Measurements from ENCODE around the gene HFM1.
"Not testable (repeated sequence)": the region's sequence is repeated elsewhere in the genome, so short reads cannot be mapped to it uniquely, and the experiment has no call there.

The HFM1 gene

DNA sequence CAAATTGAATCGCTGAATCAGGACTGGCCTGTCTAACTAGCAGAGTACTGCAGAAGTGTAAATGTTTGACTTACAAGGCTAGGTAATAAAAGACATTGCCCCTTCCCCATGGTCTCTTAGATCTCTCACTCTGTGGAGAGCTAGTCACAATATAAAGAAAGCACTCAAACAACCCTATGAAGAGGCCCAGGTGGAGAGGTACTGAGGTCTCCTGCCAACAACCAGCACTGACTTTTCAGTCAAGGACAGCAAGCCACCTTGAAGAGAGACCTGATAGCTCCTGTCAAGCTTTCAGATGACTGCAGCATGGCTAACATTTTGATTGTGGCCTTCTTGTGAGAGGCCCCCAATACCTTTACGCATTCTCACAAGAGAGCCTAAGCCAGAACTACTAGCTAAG is 18.5 kb downstream of the HFM1 start:
- Histone ChIP-seq H3K27me3 (ENCODE audit: insufficient read depth, low read length, poor library complexity) (no peaks in the 10 kb centered on the region), H3K36me3 (ENCODE audit: control insufficient read depth, insufficient read depth, low read length) (no peaks in the 10 kb centered on the region), H4K5ac (ENCODE audit: low read length) (no peak overlapping the region), H2AK5ac (ENCODE audit: low read length) (no peak overlapping the region), H3K4me2 (ENCODE audit: low read length) (no peak overlapping the region), H3K4me1 (ENCODE audit: control insufficient read depth, low read depth, low read length) (no peaks in the 10 kb centered on the region), H3K23ac (ENCODE audit: low read length) (no peak overlapping the region), H3K18ac (ENCODE audit: low read length) (no peak overlapping the region), H3K79me1 (ENCODE audit: low read length) (no peaks in the 10 kb centered on the region), H2BK5ac (ENCODE audit: low read length) (no peak overlapping the region), H3K56ac (ENCODE audit: low read length) (no peak overlapping the region), H3K79me2 (ENCODE audit: control insufficient read depth, insufficient read depth, low read length) (no peaks in the 10 kb centered on the region), H2BK120ac (ENCODE audit: low read depth, low read length) (no peak overlapping the region), H3K27ac (ENCODE audit: low read depth, low read length) (no peak overlapping the region), H3K4ac (ENCODE audit: low read depth, low read length) (no peak overlapping the region), H4K8ac (ENCODE audit: low read depth, low read length) (no peak overlapping the region), H2BK15ac (replicated peaks; ENCODE audit: low read depth) (no peak overlapping the region), H3K9ac (ENCODE audit: low read length) (no peak overlapping the region), H3K4me3 (ENCODE audit: low read length) (no peak overlapping the region)
- no peak for DNase-seq
- no CpG with 5 or more reads among the region's 2 CpGs for WGBS (ENCODE audit: extremely low coverage, insufficient coverage, low lambda C conversion rate)

DNA sequence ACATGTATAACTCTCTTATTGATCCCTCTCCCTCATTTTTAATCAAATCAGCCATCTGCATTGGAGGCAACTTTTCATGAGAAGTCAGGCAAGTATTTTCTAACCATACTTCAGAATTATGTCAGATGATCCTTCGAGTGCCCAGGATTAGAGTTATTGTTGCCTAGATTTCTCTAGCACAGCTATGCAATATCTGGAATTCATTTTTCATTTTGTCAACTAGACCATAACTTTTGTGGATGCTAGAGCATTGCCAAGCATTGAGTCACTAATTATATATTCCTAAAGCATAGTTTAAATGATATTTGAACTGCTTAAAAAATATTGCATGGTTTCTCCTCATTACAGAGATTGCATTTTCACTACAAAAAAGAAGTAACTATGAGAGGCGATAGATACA is 21.2 kb downstream of the HFM1 start:
- Histone ChIP-seq H2AK5ac (ENCODE audit: low read length) (no peak overlapping the region), H3K9ac (ENCODE audit: low read length) (no peak overlapping the region), H3K27ac (ENCODE audit: low read depth, low read length) (no peak overlapping the region), H3K23ac (ENCODE audit: low read length) (no peak overlapping the region), H3K36me3 (ENCODE audit: control insufficient read depth, insufficient read depth, low read length) (no peaks in the 10 kb centered on the region), H4K8ac (ENCODE audit: low read depth, low read length) (no peak overlapping the region), H2BK120ac (ENCODE audit: low read depth, low read length) (no peak overlapping the region), H3K79me1 (ENCODE audit: low read length) (no peaks in the 10 kb centered on the region), H3K18ac (ENCODE audit: low read length) (no peak overlapping the region), H2BK5ac (ENCODE audit: low read length) (no peak overlapping the region), H3K27me3 (ENCODE audit: insufficient read depth, low read length, poor library complexity) (no peaks in the 10 kb centered on the region), H2BK15ac (replicated peaks; ENCODE audit: low read depth) (no peak overlapping the region), H3K79me2 (ENCODE audit: control insufficient read depth, insufficient read depth, low read length) (no peaks in the 10 kb centered on the region), H3K4me2 (ENCODE audit: low read length) (no peak overlapping the region), H3K4ac (ENCODE audit: low read depth, low read length) (no peak overlapping the region), H3K56ac (ENCODE audit: low read length) (no peak overlapping the region), H4K5ac (ENCODE audit: low read length) (no peak overlapping the region), H3K4me3 (ENCODE audit: low read length) (no peak overlapping the region), H3K4me1 (ENCODE audit: control insufficient read depth, low read depth, low read length) (no peaks in the 10 kb centered on the region)
- no peak for DNase-seq
- no CpG with 5 or more reads among the region's 2 CpGs for WGBS (ENCODE audit: extremely low coverage, insufficient coverage, low lambda C conversion rate)

DNA sequence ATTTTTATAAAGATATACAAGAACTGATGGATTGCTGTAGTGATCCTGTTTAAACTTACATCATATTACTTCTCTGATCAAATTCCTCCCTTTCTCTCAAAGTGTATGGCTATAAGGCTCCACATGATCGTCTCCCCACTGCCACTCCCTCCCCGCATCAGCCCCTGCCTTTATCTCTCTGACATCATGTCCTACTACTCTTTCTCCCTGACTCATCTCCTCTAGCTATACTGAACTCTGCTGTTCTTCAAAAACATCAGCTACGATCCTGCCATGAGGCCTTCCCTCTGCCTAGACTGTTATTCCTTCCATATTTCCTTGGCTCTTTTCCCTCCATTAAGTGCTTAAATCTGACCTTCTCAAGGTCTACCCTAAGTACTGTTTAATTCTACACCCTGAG is 22.8 kb downstream of the HFM1 start:
- H2BK5ac ChIP-seq (ENCODE audit: low read length): no peak overlapping the region
- H2BK15ac ChIP-seq (replicated peaks; ENCODE audit: low read depth): no peak overlapping the region
- DNase-seq: no peak
- H2BK120ac ChIP-seq (ENCODE audit: low read depth, low read length): no peak overlapping the region
- H3K27me3 ChIP-seq (ENCODE audit: insufficient read depth, low read length, poor library complexity): no peaks in the 10 kb centered on the region
- no CpG with 5 or more reads among the region's 3 CpGs for WGBS (ENCODE audit: extremely low coverage, insufficient coverage, low lambda C conversion rate)
- no peak overlapping the region for H4K5ac ChIP-seq (ENCODE audit: low read length)
- no peak overlapping the region for H3K4me2 ChIP-seq (ENCODE audit: low read length)
- no peak overlapping the region for H3K18ac ChIP-seq (ENCODE audit: low read length)
- H3K79me2 ChIP-seq (ENCODE audit: control insufficient read depth, insufficient read depth, low read length): no peaks in the 10 kb centered on the region
- no peak overlapping the region for H3K4me3 ChIP-seq (ENCODE audit: low read length)
- H2AK5ac ChIP-seq (ENCODE audit: low read length): no peak overlapping the region
- no peaks in the 10 kb centered on the region for H3K4me1 ChIP-seq (ENCODE audit: control insufficient read depth, low read depth, low read length)
- no peak overlapping the region for H3K4ac ChIP-seq (ENCODE audit: low read depth, low read length)
- H3K36me3 ChIP-seq (ENCODE audit: control insufficient read depth, insufficient read depth, low read length): no peaks in the 10 kb centered on the region
- no peak overlapping the region for H4K8ac ChIP-seq (ENCODE audit: low read depth, low read length)
- H3K27ac ChIP-seq (ENCODE audit: low read depth, low read length): no peak overlapping the region
- H3K56ac ChIP-seq (ENCODE audit: low read length): no peak overlapping the region
- no peak overlapping the region for H3K9ac ChIP-seq (ENCODE audit: low read length)
- H3K79me1 ChIP-seq (ENCODE audit: low read length): no peaks in the 10 kb centered on the region
- no peak overlapping the region for H3K23ac ChIP-seq (ENCODE audit: low read length)

DNA sequence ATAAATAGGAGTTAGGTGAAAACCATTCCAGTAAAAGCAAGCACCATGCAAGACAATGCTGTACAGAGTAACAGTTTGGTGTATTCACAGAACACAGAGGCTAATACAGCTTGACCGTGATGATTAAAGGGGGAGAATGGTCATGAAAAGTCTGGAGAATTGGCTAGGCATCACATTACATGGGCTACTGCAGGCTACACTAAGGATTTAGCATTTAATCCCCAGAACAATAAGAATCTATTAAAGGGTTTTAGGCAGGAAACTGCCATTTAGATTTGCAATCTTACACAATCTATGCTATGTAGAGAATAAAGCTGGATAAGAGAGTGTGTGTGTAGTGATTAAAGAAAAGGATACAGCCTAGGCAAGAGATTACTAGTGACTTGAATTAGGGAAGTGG is 30.6 kb downstream of the HFM1 start:
- WGBS (ENCODE audit: extremely low coverage, insufficient coverage, low lambda C conversion rate): no CpG with 5 or more reads among the region's 1 CpG
- Histone ChIP-seq H2BK5ac (ENCODE audit: low read length) (no peak overlapping the region), H3K18ac (ENCODE audit: low read length) (no peak overlapping the region), H3K79me2 (ENCODE audit: control insufficient read depth, insufficient read depth, low read length) (no peaks in the 10 kb centered on the region), H3K56ac (ENCODE audit: low read length) (no peak overlapping the region), H3K4ac (ENCODE audit: low read depth, low read length) (no peak overlapping the region), H3K4me3 (ENCODE audit: low read length) (no peak overlapping the region), H3K4me1 (ENCODE audit: control insufficient read depth, low read depth, low read length) (no peaks in the 10 kb centered on the region), H3K9ac (ENCODE audit: low read length) (no peak overlapping the region), H3K4me2 (ENCODE audit: low read length) (no peak overlapping the region), H2BK120ac (ENCODE audit: low read depth, low read length) (no peak overlapping the region), H2AK5ac (ENCODE audit: low read length) (no peak overlapping the region), H3K27ac (ENCODE audit: low read depth, low read length) (no peak overlapping the region), H3K27me3 (ENCODE audit: insufficient read depth, low read length, poor library complexity) (no peaks in the 10 kb centered on the region), H3K79me1 (ENCODE audit: low read length) (no peaks in the 10 kb centered on the region), H3K36me3 (ENCODE audit: control insufficient read depth, insufficient read depth, low read length) (no peaks in the 10 kb centered on the region), H4K5ac (ENCODE audit: low read length) (no peak overlapping the region), H4K8ac (ENCODE audit: low read depth, low read length) (no peak overlapping the region), H3K23ac (ENCODE audit: low read length) (no peak overlapping the region), H2BK15ac (replicated peaks; ENCODE audit: low read depth) (no peak overlapping the region)
- DNase-seq: peak; percentile 39

DNA sequence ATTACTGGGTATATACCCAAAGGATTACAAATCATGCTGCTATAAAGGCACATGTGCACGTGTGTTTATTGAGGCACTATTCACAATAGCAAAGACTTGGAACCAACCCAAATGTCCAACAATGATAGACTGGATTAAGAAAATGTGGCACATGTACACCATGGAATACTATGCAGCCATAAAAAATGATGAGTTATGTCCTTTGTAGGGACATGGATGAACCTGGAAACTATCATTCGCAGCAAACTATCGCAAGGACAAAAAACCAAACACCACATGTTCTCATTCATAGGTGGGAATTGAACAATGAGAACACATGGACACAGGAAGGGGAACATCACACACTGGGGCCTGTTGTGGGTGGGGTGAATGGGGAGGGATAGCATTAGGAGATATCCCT is 32.4 kb downstream of the HFM1 start:
- H2AK5ac ChIP-seq (ENCODE audit: low read length); H3K27me3 ChIP-seq (ENCODE audit: insufficient read depth, low read length, poor library complexity); H3K4me3 ChIP-seq (ENCODE audit: low read length); H3K4me1 ChIP-seq (ENCODE audit: control insufficient read depth, low read depth, low read length); H3K36me3 ChIP-seq (ENCODE audit: control insufficient read depth, insufficient read depth, low read length); H2BK120ac ChIP-seq (ENCODE audit: low read depth, low read length); H3K79me2 ChIP-seq (ENCODE audit: control insufficient read depth, insufficient read depth, low read length); H3K79me1 ChIP-seq (ENCODE audit: low read length); H3K4ac ChIP-seq (ENCODE audit: low read depth, low read length); DNase-seq; H2BK15ac ChIP-seq (replicated peaks; ENCODE audit: low read depth); H3K18ac ChIP-seq (ENCODE audit: low read length); H3K27ac ChIP-seq (ENCODE audit: low read depth, low read length); H3K9ac ChIP-seq (ENCODE audit: low read length); H3K23ac ChIP-seq (ENCODE audit: low read length); H3K4me2 ChIP-seq (ENCODE audit: low read length); H3K56ac ChIP-seq (ENCODE audit: low read length); H4K8ac ChIP-seq (ENCODE audit: low read depth, low read length); H2BK5ac ChIP-seq (ENCODE audit: low read length); H4K5ac ChIP-seq (ENCODE audit: low read length): not testable (repeated sequence)
- no CpG with 5 or more reads among the region's 3 CpGs for WGBS (ENCODE audit: extremely low coverage, insufficient coverage, low lambda C conversion rate)

DNA sequence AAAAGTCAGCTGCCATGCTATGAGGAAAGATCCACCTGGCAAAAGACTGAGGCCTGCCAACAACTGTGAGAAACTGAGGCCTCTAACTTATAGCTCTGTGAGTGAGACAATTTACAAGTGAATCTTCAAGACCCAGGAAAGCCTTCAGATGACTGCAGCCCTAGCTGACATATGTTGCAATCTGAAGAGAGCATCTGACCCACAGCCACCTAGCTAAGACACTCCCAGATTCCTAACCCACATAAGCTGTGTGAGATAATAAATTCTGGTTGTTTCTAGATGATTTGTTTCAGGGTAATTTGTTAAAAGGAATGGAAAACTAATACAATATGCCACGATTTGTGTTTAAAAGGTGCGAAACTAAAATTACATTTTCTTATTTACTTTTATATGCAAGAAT is 55.1 kb downstream of the HFM1 start:
- no peak overlapping the region for H3K4me2 ChIP-seq (ENCODE audit: low read length)
- H3K4ac ChIP-seq (ENCODE audit: low read depth, low read length): no peak overlapping the region
- H3K4me1 ChIP-seq (ENCODE audit: control insufficient read depth, low read depth, low read length): no peaks in the 10 kb centered on the region
- H3K79me1 ChIP-seq (ENCODE audit: low read length): no peaks in the 10 kb centered on the region
- no peak overlapping the region for H3K23ac ChIP-seq (ENCODE audit: low read length)
- H3K9ac ChIP-seq (ENCODE audit: low read length): no peak overlapping the region
- no peak overlapping the region for H2BK15ac ChIP-seq (replicated peaks; ENCODE audit: low read depth)
- no peaks in the 10 kb centered on the region for H3K79me2 ChIP-seq (ENCODE audit: control insufficient read depth, insufficient read depth, low read length)
- H2AK5ac ChIP-seq (ENCODE audit: low read length): no peak overlapping the region
- H2BK5ac ChIP-seq (ENCODE audit: low read length): no peak overlapping the region
- no peak overlapping the region for H3K56ac ChIP-seq (ENCODE audit: low read length)
- no peak overlapping the region for H3K4me3 ChIP-seq (ENCODE audit: low read length)
- no peak overlapping the region for H4K8ac ChIP-seq (ENCODE audit: low read depth, low read length)
- no CpG with 5 or more reads among the region's 2 CpGs for whole genome bisulfite sequencing (ENCODE audit: extremely low coverage, insufficient coverage, low lambda C conversion rate)
- H3K18ac ChIP-seq (ENCODE audit: low read length): no peak overlapping the region
- H3K27ac ChIP-seq (ENCODE audit: low read depth, low read length): no peak overlapping the region
- no peak overlapping the region for H4K5ac ChIP-seq (ENCODE audit: low read length)
- no peaks in the 10 kb centered on the region for H3K36me3 ChIP-seq (ENCODE audit: control insufficient read depth, insufficient read depth, low read length)
- no peak overlapping the region for H2BK120ac ChIP-seq (ENCODE audit: low read depth, low read length)
- H3K27me3 ChIP-seq (ENCODE audit: insufficient read depth, low read length, poor library complexity): no peaks in the 10 kb centered on the region
- peak; percentile 4 for DNase-seq

Data from mesendoderm (in vitro differentiated cells).